ENCODE data around the gene H19. TPM values are rescaled to one million over a fixed set of nuclear protein-coding genes. Genes with fewer than 3 reads are reported as not detected.

Gene H19
- total and polyA plus RNA-seq, 9 of the 15 experiments (the other 6 are each of a cell fraction or from before 2014, with no cell fraction given), result 0.13 to 682 (median 15.7) TPM

DNA sequence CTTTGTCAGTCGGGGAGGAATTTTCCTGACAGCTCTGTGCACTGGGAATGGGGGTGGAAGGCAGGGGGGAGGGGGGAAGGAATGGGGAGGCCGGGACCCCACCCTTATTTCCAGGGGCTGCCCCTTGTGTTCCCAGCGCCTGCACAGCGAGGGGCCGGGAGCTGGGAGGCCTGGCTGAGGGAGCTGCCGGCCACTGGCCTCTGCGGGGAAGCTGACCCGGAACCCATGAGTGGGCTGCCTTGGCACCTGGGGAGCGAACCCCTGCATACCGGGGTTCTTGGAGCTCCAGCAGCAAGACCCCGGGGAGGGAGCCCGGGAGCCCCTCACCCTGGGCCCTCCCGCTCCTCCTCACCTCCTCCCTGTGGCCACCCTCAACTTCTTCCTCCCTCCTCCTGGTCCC, 3.5 kb downstream of the H19 start:
- ChIA-PET POLR2A (interaction anchor here (0.6 kb wide), 1 partner anchor 19 kb away, joined by 4 read pairs; no protein-coding TSS in a partner anchor), CTCF (ENCODE audit: low intra/inter-chr PET ratio) (interaction anchor here (0.6 kb wide), 1 partner anchor 157 kb away, joined by 3 read pairs; no protein-coding TSS in a partner anchor)
- DNase-seq (ENCODE audit: extremely low read depth in 1 of 4, low spot score in 3 of 4) (no peak), FAIRE-seq (no peak), ATAC-seq (no peak)
- Histone ChIP-seq H3K27me3 (ENCODE audit: control insufficient read depth in 2 of 2, insufficient read depth in 2 of 2, low read length in 2 of 2) (no peaks in the 10 kb centered on the region), H3K27ac (ENCODE audit: extremely low read depth, low read depth, low read length) (no peak overlapping the region), H3K79me2 (ENCODE audit: control insufficient read depth, insufficient read depth, low read length) (no peaks in the 10 kb centered on the region), H3K4me3 (no peak overlapping the region), H3K9ac (ENCODE audit: insufficient read depth in 1 of 2, low read depth in 2 of 2, low read length in 2 of 2) (no peak overlapping the region), H3K36me3 (ENCODE audit: control insufficient read depth, insufficient read depth, low read length) (no peaks in the 10 kb centered on the region), H4K20me1 (replicated peaks; ENCODE audit: control insufficient read depth, insufficient read depth, low read length) (no peaks in the 10 kb centered on the region), H3K9me1 (ENCODE audit: control insufficient read depth, insufficient read depth, low read length) (no peaks in the 10 kb centered on the region), H3K9me3 (replicated peaks; ENCODE audit: control insufficient read depth, insufficient read depth, low read depth, low read length) (no peaks in the 10 kb centered on the region), H3K4me2 (ENCODE audit: insufficient read depth, low read length) (no peak overlapping the region), H2AFZ (ENCODE audit: low read depth, low read length) (no peak overlapping the region), H3K4me1 (replicated peaks in 1 of 2; ENCODE audit: control insufficient read depth in 2 of 2, insufficient read depth in 2 of 2, low read length in 2 of 2) (no peaks in the 10 kb centered on the region; a peak in 1 of 5 replicates)
- in situ Hi-C loops (cut with MboI), result no loop called here
- no TSS peak for BruUV-seq (replicated peaks)
- TF ChIP-seq PYGO2 (tag; IDR thresholded peaks at IDR 0.05) (no peak), ZNF449 (CRISPR knock-in tag; IDR thresholded peaks at IDR 0.05) (no peak), NR2C1 (IDR thresholded peaks at IDR 0.05) (no peak), NR2C1 (tag; IDR thresholded peaks at IDR 0.05) (no peak), HMBOX1 (IDR thresholded peaks at IDR 0.05) (no peak), C11orf30 (IDR thresholded peaks at IDR 0.05; ENCODE audit: low read depth) (no peak)
- TF ChIP-seq, protein P1, sequence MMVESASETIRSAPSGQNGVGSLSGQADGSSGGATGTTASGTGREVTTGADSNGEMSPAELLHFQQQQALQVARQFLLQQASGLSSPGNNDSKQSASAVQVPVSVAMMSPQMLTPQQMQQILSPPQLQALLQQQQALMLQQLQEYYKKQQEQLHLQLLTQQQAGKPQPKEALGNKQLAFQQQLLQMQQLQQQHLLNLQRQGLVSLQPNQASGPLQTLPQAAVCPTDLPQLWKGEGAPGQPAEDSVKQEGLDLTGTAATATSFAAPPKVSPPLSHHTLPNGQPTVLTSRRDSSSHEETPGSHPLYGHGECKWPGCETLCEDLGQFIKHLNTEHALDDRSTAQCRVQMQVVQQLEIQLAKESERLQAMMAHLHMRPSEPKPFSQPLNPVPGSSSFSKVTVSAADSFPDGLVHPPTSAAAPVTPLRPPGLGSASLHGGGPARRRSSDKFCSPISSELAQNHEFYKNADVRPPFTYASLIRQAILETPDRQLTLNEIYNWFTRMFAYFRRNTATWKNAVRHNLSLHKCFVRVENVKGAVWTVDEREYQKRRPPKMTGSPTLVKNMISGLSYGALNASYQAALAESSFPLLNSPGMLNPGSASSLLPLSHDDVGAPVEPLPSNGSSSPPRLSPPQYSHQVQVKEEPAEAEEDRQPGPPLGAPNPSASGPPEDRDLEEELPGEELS (CRISPR knock-in tag; IDR thresholded peaks at IDR 0.05; ENCODE audit: borderline replicate concordance), result no peak
- no CpG with 5 or more reads among the region's 13 CpGs for WGBS (ENCODE audit: insufficient coverage, low coverage, missing lambda C conversion rate)
- intact Hi-C loops (cut with micrococcal nuclease), result no loop called here

Measured in K562 (cell line).